Tibial nerve (tissue), 4 donors: Measurements from ENCODE around the gene KCNJ6. TPM values are rescaled to one million over a fixed set of nuclear protein-coding genes. Genes with fewer than 3 reads are reported as not detected.

Source experiments
- DNase-seq, 2 donors: peaks; one replicate each; pipeline ENCODE4 v3.0.0-alpha.2; 2019; ENCODE audit warnings: low spot score in 2 of 2
- H3K27ac ChIP-seq, 4 donors: fragments of 200-600 bp; sonication (generic) in 3 of 4; one replicate each; pipeline ENCODE4 v1.5.1; 2017 to 2019; ENCODE audit warnings: mild to moderate bottlenecking in 1 of 4
- H3K27me3 ChIP-seq, 2 donors: fragments of 200-600 bp; sonication (generic) in 1 of 2; one replicate each; pipeline versions ENCODE4 v1.5.1 to v1.6.0; 2017 to 2019
- H3K36me3 ChIP-seq, 3 donors: fragments of 200-600 bp; sonication (generic); one replicate each; pipeline ENCODE4 v1.5.1; 2018 to 2019
- H3K4me1 ChIP-seq, 4 donors: fragments of 200-600 bp; sonication (generic) in 3 of 4; one replicate each; pipeline ENCODE4 v1.5.1; 2017 to 2019
- H3K4me3 ChIP-seq, 4 donors: fragments of 200-600 bp; sonication (generic) in 3 of 4; one replicate each; pipeline ENCODE4 v1.5.1; 2017 to 2019; ENCODE audit warnings: mild to moderate bottlenecking in 1 of 4, moderate library complexity in 1 of 4
- H3K9me3 ChIP-seq, 4 donors: fragments of 200-600 bp; sonication (generic) in 3 of 4; one replicate each; pipeline ENCODE4 v1.5.1; 2017 to 2019
- EP300 ChIP-seq, 2 donors: sonication (generic); formaldehyde crosslinking; IDR thresholded peaks; one replicate each; pipeline ENCODE4 v1.6.1; 2017; ENCODE audit warnings: antibody characterized with exemption in 2 of 2, mild to moderate bottlenecking in 1 of 2
- POLR2A ChIP-seq, 2 donors: fragments of 450-650 bp; IDR thresholded peaks; one replicate each; pipeline ENCODE4 v1.6.1; 2017; ENCODE audit warnings: antibody characterized with exemption in 2 of 2, mild to moderate bottlenecking in 2 of 2, moderate library complexity in 2 of 2
- WGBS, 2 donors: methylation state at CpG; one replicate each; pipeline ENCODE4 v1.1.5; 2018; 5-methylcytosine and 5-hydroxymethylcytosine counted together
- total RNA-seq, 4 donors: library from RNA; depleted of rRNA; stranded (reverse); fragments of >200 nt; gene quantifications; one replicate each; pipeline ENCODE4 v1.1.0, GENCODE V29; 2016
- TF ChIP-seq, protein P1 (sequence below), 5 experiments: fragments of 200-600 bp in 3 of 5; fragments of 450-650 bp in 2 of 5; sonication (generic) in 3 of 5; IDR thresholded peaks; one replicate each; pipeline ENCODE4 v1.5.1; 2016 to 2019; ENCODE audit warnings: antibody characterized with exemption in 5 of 5, mild to moderate bottlenecking in 3 of 5, moderate library complexity in 2 of 5

Gene KCNJ6
- total RNA-seq, 4 donors from 2014 or later = not detected

DNA sequence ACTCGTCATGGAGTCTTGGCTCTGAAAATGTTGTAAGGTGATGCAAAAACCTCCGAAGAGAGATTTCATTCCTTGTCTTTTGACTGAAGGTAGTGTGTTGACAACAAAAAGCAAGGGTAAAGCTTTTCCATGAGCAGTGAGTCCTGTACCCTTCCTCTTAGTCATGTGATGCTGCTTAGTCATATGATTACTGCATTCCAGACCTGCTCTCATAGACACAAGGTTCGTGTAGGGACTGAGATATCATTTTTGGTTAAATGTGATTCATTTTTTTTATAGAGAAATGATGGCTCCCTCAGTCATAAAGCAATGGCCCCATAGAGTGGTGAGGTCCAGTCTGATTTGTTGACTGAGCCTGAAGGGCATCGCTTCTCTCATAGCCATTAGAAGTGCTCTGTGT lies 9.2 kb downstream of the KCNJ6 start:
- no peak overlapping the region for H3K4me3 ChIP-seq
- no peaks in the 10 kb centered on the region for H3K36me3 ChIP-seq
- no peaks in the 10 kb centered on the region for H3K9me3 ChIP-seq
- H3K27ac ChIP-seq = no peak overlapping the region
- DNase-seq = no peak
- no peaks in the 10 kb centered on the region for H3K4me1 ChIP-seq
- TF ChIP-seq EP300 (IDR thresholded peaks at IDR 0.05) (no peak), POLR2A (IDR thresholded peaks at IDR 0.05) (no peak)
- TF ChIP-seq, protein P1, sequence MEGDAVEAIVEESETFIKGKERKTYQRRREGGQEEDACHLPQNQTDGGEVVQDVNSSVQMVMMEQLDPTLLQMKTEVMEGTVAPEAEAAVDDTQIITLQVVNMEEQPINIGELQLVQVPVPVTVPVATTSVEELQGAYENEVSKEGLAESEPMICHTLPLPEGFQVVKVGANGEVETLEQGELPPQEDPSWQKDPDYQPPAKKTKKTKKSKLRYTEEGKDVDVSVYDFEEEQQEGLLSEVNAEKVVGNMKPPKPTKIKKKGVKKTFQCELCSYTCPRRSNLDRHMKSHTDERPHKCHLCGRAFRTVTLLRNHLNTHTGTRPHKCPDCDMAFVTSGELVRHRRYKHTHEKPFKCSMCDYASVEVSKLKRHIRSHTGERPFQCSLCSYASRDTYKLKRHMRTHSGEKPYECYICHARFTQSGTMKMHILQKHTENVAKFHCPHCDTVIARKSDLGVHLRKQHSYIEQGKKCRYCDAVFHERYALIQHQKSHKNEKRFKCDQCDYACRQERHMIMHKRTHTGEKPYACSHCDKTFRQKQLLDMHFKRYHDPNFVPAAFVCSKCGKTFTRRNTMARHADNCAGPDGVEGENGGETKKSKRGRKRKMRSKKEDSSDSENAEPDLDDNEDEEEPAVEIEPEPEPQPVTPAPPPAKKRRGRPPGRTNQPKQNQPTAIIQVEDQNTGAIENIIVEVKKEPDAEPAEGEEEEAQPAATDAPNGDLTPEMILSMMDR (IDR thresholded peaks at IDR 0.05) = no peak
- H3K27me3 ChIP-seq = no peaks in the 10 kb centered on the region
- WGBS, 2 donors = 68 to 72% methylated on average over 4 of the region's 4 CpGs

DNA sequence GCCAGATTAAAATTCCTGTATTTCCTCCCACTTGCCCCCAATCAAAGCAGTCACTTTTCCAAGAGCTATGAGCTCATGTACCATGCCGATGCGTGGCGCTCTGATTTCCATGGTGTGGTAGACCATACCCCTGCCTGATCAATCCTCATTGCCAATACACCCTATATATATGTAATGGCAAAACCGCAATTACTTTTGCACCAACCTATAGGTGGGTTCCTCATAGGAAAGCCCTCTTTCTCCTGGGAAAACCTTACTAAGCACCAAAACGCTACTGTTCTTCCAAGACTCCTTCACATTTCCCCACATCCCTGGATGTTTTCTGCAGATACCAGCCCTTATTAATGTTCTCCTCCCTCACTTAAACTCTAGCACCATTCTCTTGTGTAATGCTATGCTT lies 11.0 kb downstream of the KCNJ6 start:
- WGBS, 2 donors = 77 to 84% methylated on average over 5 of the region's 5 CpGs
- Histone ChIP-seq H3K36me3 (no peaks in the 10 kb centered on the region), H3K27ac (no peak overlapping the region), H3K4me1 (no peaks in the 10 kb centered on the region), H3K27me3 (no peaks in the 10 kb centered on the region), H3K9me3 (no peaks in the 10 kb centered on the region), H3K4me3 (no peak overlapping the region)
- DNase-seq = no peak
- TF ChIP-seq EP300 (IDR thresholded peaks at IDR 0.05) = no peak
- TF ChIP-seq, protein P1 (IDR thresholded peaks at IDR 0.05) = no peak
- no peak for TF ChIP-seq POLR2A (IDR thresholded peaks at IDR 0.05)

DNA sequence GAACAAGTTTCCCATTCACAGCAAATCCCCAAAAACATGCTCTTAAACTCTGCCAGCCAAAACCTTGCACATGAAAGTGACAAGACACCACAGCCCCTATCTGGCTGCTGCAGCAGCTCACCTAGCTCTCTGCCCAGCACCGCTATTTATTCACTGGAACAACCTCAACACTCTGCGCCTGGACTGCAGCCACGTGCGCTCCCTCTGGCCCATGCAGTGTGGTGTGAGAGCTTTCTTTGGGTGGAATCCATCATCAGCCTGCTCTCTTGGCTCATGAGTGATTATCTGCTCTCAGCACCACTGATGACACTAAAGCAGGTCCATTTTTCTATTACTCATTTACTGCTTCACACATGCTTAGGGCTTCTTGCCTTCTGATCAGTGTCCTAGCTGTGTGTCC lies 11.4 kb downstream of the KCNJ6 start:
- Histone ChIP-seq H3K27ac (no peak overlapping the region), H3K9me3 (no peaks in the 10 kb centered on the region), H3K4me3 (no peak overlapping the region), H3K36me3 (no peaks in the 10 kb centered on the region), H3K4me1 (no peaks in the 10 kb centered on the region), H3K27me3 (peaks cover 0 to 2% of the 10 kb centered on the region in 2 donors)
- WGBS, 2 donors = 45 to 60% methylated on average over 4 of the region's 4 CpGs
- TF ChIP-seq EP300 (IDR thresholded peaks at IDR 0.05) (no peak), POLR2A (IDR thresholded peaks at IDR 0.05) (no peak)
- TF ChIP-seq, protein P1 (IDR thresholded peaks at IDR 0.05) = no peak
- DNase-seq = no peak

DNA sequence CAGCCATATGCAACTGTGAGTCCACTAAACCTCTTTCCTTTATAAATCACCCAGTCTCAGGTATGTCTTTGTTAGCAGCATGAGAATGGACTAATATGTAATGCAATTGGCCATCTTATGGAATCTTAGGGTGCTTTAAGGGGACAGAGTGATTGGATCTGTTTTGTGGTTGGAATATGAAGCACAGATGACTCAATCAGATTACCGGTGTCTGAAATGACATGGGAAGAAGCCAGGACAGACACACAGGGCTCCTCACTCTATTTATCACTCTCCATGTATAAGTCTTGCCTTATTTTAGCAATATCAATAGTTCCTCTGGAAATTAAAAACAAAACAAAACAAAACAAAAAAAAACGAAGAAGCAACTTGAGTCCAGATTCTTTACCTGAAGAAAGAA lies 12.9 kb downstream of the KCNJ6 start:
- no peak for TF ChIP-seq POLR2A (IDR thresholded peaks at IDR 0.05)
- TF ChIP-seq, protein P1 (IDR thresholded peaks at IDR 0.05) = no peak
- TF ChIP-seq EP300 (IDR thresholded peaks at IDR 0.05) = no peak
- Histone ChIP-seq H3K4me3 (no peak overlapping the region), H3K27ac (no peak overlapping the region), H3K27me3 (peaks cover 0 to 5% of the 10 kb centered on the region in 2 donors), H3K4me1 (no peaks in the 10 kb centered on the region), H3K36me3 (no peaks in the 10 kb centered on the region), H3K9me3 (no peaks in the 10 kb centered on the region)
- WGBS, 2 donors = 83 to 89% methylated on average over 2 of the region's 2 CpGs
- DNase-seq = no peak

DNA sequence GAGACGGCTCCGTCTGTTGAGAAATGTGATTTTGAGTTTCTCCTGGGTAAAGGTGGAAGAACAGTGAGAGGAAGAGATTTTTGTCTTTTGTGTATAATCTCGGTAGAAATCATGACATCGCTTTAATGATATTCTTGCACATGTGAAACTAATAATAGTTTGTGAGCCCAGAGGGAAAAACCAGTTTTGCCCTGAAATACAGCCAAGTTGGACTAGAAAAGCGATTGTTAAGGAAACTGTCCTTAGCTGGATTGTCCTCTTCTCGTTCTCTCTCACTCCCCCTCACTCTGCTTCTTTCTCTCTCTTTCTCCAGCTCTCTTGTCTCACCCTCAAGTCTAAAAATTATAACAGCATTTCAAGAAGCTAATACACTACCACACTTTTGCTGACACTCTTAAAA lies 17.1 kb downstream of the KCNJ6 start:
- Histone ChIP-seq H3K4me1 (no peaks in the 10 kb centered on the region), H3K27ac (no peak overlapping the region), H3K27me3 (peaks cover 0 to 5% of the 10 kb centered on the region in 2 donors), H3K36me3 (no peaks in the 10 kb centered on the region), H3K9me3 (no peaks in the 10 kb centered on the region), H3K4me3 (no peak overlapping the region)
- TF ChIP-seq POLR2A (IDR thresholded peaks at IDR 0.05) = no peak
- TF ChIP-seq, protein P1 (IDR thresholded peaks at IDR 0.05) = no peak
- TF ChIP-seq EP300 (IDR thresholded peaks at IDR 0.05) = no peak
- WGBS, 2 donors = 32 to 37% methylated on average over 6 of the region's 6 CpGs
- DNase-seq = no peak
